Hindlimb muscle (tissue), 1 donor: ENCODE data around the gene WWOX. TPM values are rescaled to one million over a fixed set of nuclear protein-coding genes. Genes with fewer than 3 reads are reported as not detected.

ENCODE experiments used
- DNase-seq: peaks from one replicate; pipeline ENCODE4 v3.0.0-alpha.2; 2013
- polyA plus RNA-seq: library from polyadenylated mRNA; unstranded; fragments of 120-200 nt; gene quantifications from one replicate; pipeline ENCODE4 v1.2.1, GENCODE V29; 2013; ENCODE audit not compliant: insufficient read length

The WWOX gene
- polyA plus RNA-seq, 1 donor, result 12.9 TPM

GRCh38 chr16:78628461-78629045, 529.1 kb downstream of the WWOX start:
- DNase-seq, result no peak

- DNase-seq, result no peak
These were observed 529.7 kb downstream of the WWOX start for GRCh38 chr16:78629173-78629572.

- DNase-seq, result no peak
These were observed 530.6 kb downstream of the WWOX start for GRCh38 chr16:78630102-78630501.

- no peak for DNase-seq
These were observed 534.1 kb downstream of the WWOX start for GRCh38 chr16:78633551-78633950.

GRCh38 chr16:78635807-78636206, 536.4 kb downstream of the WWOX start:
- DNase-seq, result no peak

- no peak for DNase-seq
These were observed 538.9 kb downstream of the WWOX start for GRCh38 chr16:78638371-78638770.

GRCh38 chr16:78639775-78640174, 540.3 kb downstream of the WWOX start:
- no peak for DNase-seq

GRCh38 chr16:78640886-78641285, 541.4 kb downstream of the WWOX start:
- DNase-seq, result no peak

- no peak for DNase-seq
These were observed 542.0 kb downstream of the WWOX start for GRCh38 chr16:78641433-78641832.

- no peak for DNase-seq
These were observed 543.3 kb downstream of the WWOX start for GRCh38 chr16:78642621-78643285.

- no peak for DNase-seq
These were observed 546.2 kb downstream of the WWOX start for GRCh38 chr16:78645657-78646056.

GRCh38 chr16:78647019-78647418, 547.6 kb downstream of the WWOX start:
- DNase-seq, result no peak

- DNase-seq, result no peak
These were observed 548.0 kb downstream of the WWOX start for GRCh38 chr16:78647491-78647890.

GRCh38 chr16:78648517-78648916, 549.1 kb downstream of the WWOX start:
- DNase-seq, result peak; percentile 37

- DNase-seq, result no peak
These were observed 551.1 kb downstream of the WWOX start for GRCh38 chr16:78650339-78651074.

- DNase-seq, result no peak
These were observed 555.5 kb downstream of the WWOX start for GRCh38 chr16:78654929-78655328.

GRCh38 chr16:78655331-78656113, 556.1 kb downstream of the WWOX start:
- DNase-seq, result no peak

GRCh38 chr16:78656887-78657286, 557.4 kb downstream of the WWOX start:
- no peak for DNase-seq

- no peak for DNase-seq
These were observed 559.8 kb downstream of the WWOX start for GRCh38 chr16:78659216-78659615.

GRCh38 chr16:78659668-78660217, 560.3 kb downstream of the WWOX start:
- DNase-seq, result no peak

GRCh38 chr16:78660795-78661194, 561.3 kb downstream of the WWOX start:
- DNase-seq, result no peak

- DNase-seq, result no peak
These were observed 564.2 kb downstream of the WWOX start for GRCh38 chr16:78663690-78664089.
